GM23338 (cell line): ENCODE data around the gene KCTD17. TPM values are rescaled to one million over a fixed set of nuclear protein-coding genes. Genes with fewer than 3 reads are reported as not detected.

Source experiments
- ATAC-seq: fragments of 200-7000 bp; cut with Tn5 transposase; 3 replicates; pipeline ENCODE4 v1.9.1; 2020
- DNase-seq: peaks from one replicate; pipeline ENCODE4 v3.0.0-alpha.2; 2015; ENCODE audit warnings: low spot score
- H2AFZ ChIP-seq: fragments of 200-600 bp; sonication (generic); 2 replicates; pipeline ENCODE4 v1.8.0; 2016; ENCODE audit warnings: antibody characterized with exemption, mild to moderate bottlenecking, moderate library complexity
- H3F3A ChIP-seq: fragments of 200-600 bp; sonication (generic); replicated peaks from 2 replicates; pipeline ENCODE4 v1.8.0; 2017; ENCODE audit warnings: antibody characterized with exemption, mixed run types, low read depth
- H3K27ac ChIP-seq: fragments of 200-600 bp; sonication (generic); 2 replicates; pipeline ENCODE4 v1.6.1; 2016; ENCODE audit warnings: low read depth
- H3K27me3 ChIP-seq: fragments of 200-600 bp; sonication (generic); 2 replicates; pipeline ENCODE4 v1.8.0; 2016; ENCODE audit warnings: mild to moderate bottlenecking, mixed run types, moderate library complexity; ENCODE audit not compliant: insufficient read depth
- H3K36me3 ChIP-seq: fragments of 200-600 bp; sonication (generic); 2 replicates; pipeline ENCODE4 v1.8.0; 2016; ENCODE audit warnings: mild to moderate bottlenecking; ENCODE audit not compliant: insufficient read depth
- H3K4me1 ChIP-seq: fragments of 200-600 bp; sonication (generic); 2 replicates; pipeline ENCODE4 v1.8.0; 2016; ENCODE audit warnings: mild to moderate bottlenecking, moderate library complexity; ENCODE audit not compliant: insufficient read depth
- H3K4me2 ChIP-seq: fragments of 200-600 bp; sonication (generic); 2 replicates; pipeline ENCODE4 v1.7.1; 2017; ENCODE audit warnings: mixed run types
- H3K4me3 ChIP-seq: fragments of 200-600 bp; sonication (generic); 2 replicates; pipeline ENCODE4 v1.6.1; 2016; ENCODE audit warnings: mixed run types
- H3K79me2 ChIP-seq: fragments of 200-600 bp; sonication (generic); replicated peaks from 2 replicates; pipeline ENCODE4 v1.8.0; 2017; ENCODE audit warnings: mild to moderate bottlenecking; ENCODE audit not compliant: insufficient read depth
- H3K9me2 ChIP-seq: fragments of 200-600 bp; sonication (generic); 2 replicates; pipeline ENCODE4 v1.8.0; 2017; ENCODE audit not compliant: insufficient read depth
- H4K20me1 ChIP-seq: fragments of 200-600 bp; sonication (generic); replicated peaks from 2 replicates; pipeline ENCODE4 v1.8.0; 2017; ENCODE audit warnings: mild to moderate bottlenecking; ENCODE audit not compliant: insufficient read depth
- H3K27ac Mint-ChIP-seq: 2 replicates; pipeline ENCODE4 v1.8.0; 2020; ENCODE audit warnings: inconsistent platforms, mild to moderate bottlenecking, moderate library complexity, mixed read lengths
- H3K27me3 Mint-ChIP-seq: 3 replicates; pipeline ENCODE4 v1.8.0; 2022; ENCODE audit warnings: low read depth, mild to moderate bottlenecking, moderate library complexity, mixed read lengths, inconsistent platforms; ENCODE audit not compliant: insufficient read depth, poor library complexity
- H3K36me3 Mint-ChIP-seq: 3 replicates; pipeline ENCODE4 v1.8.0; 2021; ENCODE audit warnings: low read depth, mild to moderate bottlenecking, inconsistent platforms, moderate library complexity, mixed read lengths
- H3K4me1 Mint-ChIP-seq: 3 replicates; pipeline ENCODE4 v1.8.0; 2020; ENCODE audit warnings: mild to moderate bottlenecking, inconsistent platforms, mixed read lengths
- H3K4me3 Mint-ChIP-seq: 3 replicates; pipeline ENCODE4 v1.8.0; 2021; ENCODE audit warnings: moderate library complexity, mild to moderate bottlenecking, inconsistent platforms, mixed read lengths
- H3K9me3 Mint-ChIP-seq: 3 replicates; pipeline ENCODE4 v1.8.0; 2020; ENCODE audit warnings: moderate library complexity, mild to moderate bottlenecking, inconsistent platforms, mixed read lengths
- EZH2 ChIP-seq: fragments of 200-600 bp; sonication (generic); IDR thresholded peaks from one replicate; pipeline ENCODE4 v1.8.0; 2017; ENCODE audit warnings: antibody characterized with exemption, mild to moderate bottlenecking, low read depth; ENCODE audit not compliant: unreplicated experiment
- EZH2phosphoT487 ChIP-seq: fragments of 200-600 bp; sonication (generic); IDR thresholded peaks from one replicate; pipeline ENCODE4 v1.8.1; 2018; ENCODE audit warnings: antibody characterized with exemption; ENCODE audit not compliant: unreplicated experiment
- REST ChIP-seq: IDR thresholded peaks from one replicate; pipeline ENCODE4 v1.6.1; 2018; ENCODE audit warnings: antibody characterized with exemption; ENCODE audit not compliant: unreplicated experiment
- ZNF331 ChIP-seq: fragments of 250-450 bp; sonication (Bioruptor Pico); IDR thresholded peaks from 2 replicates; pipeline ENCODE4 v1.5.0; 2020; ENCODE audit warnings: low read depth, mild to moderate bottlenecking, moderate library complexity
- polyA plus RNA-seq: library from polyadenylated mRNA; unstranded; fragments of >200 nt; fragmentation: Nextera tagmentation; extraction: Ambion mirVana; gene quantifications from 2 replicates; pipeline ENCODE4 v1.2.1, GENCODE V29; 2016
- small RNA-seq: library from RNA; depleted of rRNA; stranded (forward); fragments of <200 nt; gene quantifications from one replicate; pipeline ENCODE3, GENCODE V24; 2014; ENCODE audit warnings: low replicate concordance
- total RNA-seq: library from RNA; depleted of rRNA; stranded (reverse); fragments of >200 nt; shearing (Covaris generic); gene quantifications from 2 replicates; pipeline ENCODE4 v1.2.3, GENCODE V29; 2014; rRNA removed

KCTD17 gene
- total and polyA plus RNA-seq, 2 experiments from 2014 or later: 25.1 to 35.0 TPM

GRCh38 chr22:37112084-37112728, 60.7 kb downstream of the KCTD17 start:
- DNase-seq (no peak), ATAC-seq (no peak)
- Histone ChIP-seq H3K4me1 (no peaks in the 10 kb centered on the region), H3K36me3 (no peaks in the 10 kb centered on the region), H3K4me2 (no peak overlapping the region), H2AFZ (no peak overlapping the region), H3F3A (no peaks in the 10 kb centered on the region), H3K4me3 (no peak overlapping the region), H3K9me2 (no peaks in the 10 kb centered on the region), H3K27me3 (no peaks in the 10 kb centered on the region), H4K20me1 (no peaks in the 10 kb centered on the region), H3K27ac (no peak overlapping the region), H3K79me2 (no peaks in the 10 kb centered on the region)
- no peak overlapping the region for H3K4me3 Mint-ChIP-seq
- H3K27ac Mint-ChIP-seq: no peak overlapping the region
- peaks cover 6% of the 10 kb centered on the region for H3K27me3 Mint-ChIP-seq
- TF ChIP-seq REST: no peak
- no peak for TF ChIP-seq EZH2phosphoT487
- no peak for TF ChIP-seq ZNF331 (CRISPR knock-in tag)
- TF ChIP-seq EZH2: no peak
- no peaks in the 10 kb centered on the region for H3K36me3 Mint-ChIP-seq
- peaks cover 18% of the 10 kb centered on the region for H3K4me1 Mint-ChIP-seq
- no peaks in the 10 kb centered on the region for H3K9me3 Mint-ChIP-seq

Small RNAs within 50 kb of the gene (small RNA-seq; reads per million reads assigned to genes)
- gene RF00019: not detected

Other genes with a start within 250 kb of the KCTD17 start
- not detected in 2 replicates for gene PVALB, start 234.7 kb upstream of the KCTD17 start, total RNA-seq
- 7.9 and 8.6 TPM in 2 replicates for gene PVALB, start 234.7 kb upstream of the KCTD17 start, polyA plus RNA-seq
- not detected in 2 replicates for gene NCF4, start 190.7 kb upstream of the KCTD17 start, total RNA-seq
- not detected in 2 replicates for gene NCF4, start 190.7 kb upstream of the KCTD17 start, polyA plus RNA-seq
- not detected in 2 replicates for gene CSF2RB, start 138.1 kb upstream of the KCTD17 start, total RNA-seq
- gene CSF2RB, start 138.1 kb upstream of the KCTD17 start, polyA plus RNA-seq: not detected in 2 replicates
- gene TST, start 32.3 kb upstream of the KCTD17 start, total RNA-seq: 32.4 and 32.7 TPM in 2 replicates
- gene TST, start 32.3 kb upstream of the KCTD17 start, polyA plus RNA-seq: 14.6 and 16.3 TPM in 2 replicates
- 121 and 158 TPM in 2 replicates for gene MPST, start 32.0 kb upstream of the KCTD17 start, total RNA-seq
- 85.5 and 86.2 TPM in 2 replicates for gene MPST, start 32.0 kb upstream of the KCTD17 start, polyA plus RNA-seq
- gene TMPRSS6, start 58.0 kb downstream of the KCTD17 start, total RNA-seq: not detected in 2 replicates
- gene TMPRSS6, start 58.0 kb downstream of the KCTD17 start, polyA plus RNA-seq: 0.07 and 0.13 TPM in 2 replicates
- gene IL2RB, start 98.2 kb downstream of the KCTD17 start, total RNA-seq: 1.0 and 4.8 TPM in 2 replicates
- 0.36 and 0.90 TPM in 2 replicates for gene IL2RB, start 98.2 kb downstream of the KCTD17 start, polyA plus RNA-seq
- 2.3 and 2.6 TPM in 2 replicates for gene C1QTNF6, start 136.5 kb downstream of the KCTD17 start, total RNA-seq
- gene C1QTNF6, start 136.5 kb downstream of the KCTD17 start, polyA plus RNA-seq: 0.97 and 1.7 TPM in 2 replicates
- 0.04 and 0.66 TPM in 2 replicates for gene SSTR3, start 160.7 kb downstream of the KCTD17 start, total RNA-seq
- gene SSTR3, start 160.7 kb downstream of the KCTD17 start, polyA plus RNA-seq: 0.10 TPM in 1 of 2 replicates, not detected in the other
- gene RAC2, start 192.5 kb downstream of the KCTD17 start, total RNA-seq: 2.7 and 3.8 TPM in 2 replicates
- gene RAC2, start 192.5 kb downstream of the KCTD17 start, polyA plus RNA-seq: 2.4 and 3.1 TPM in 2 replicates
- not detected in 2 replicates for gene CYTH4, start 230.8 kb downstream of the KCTD17 start, total RNA-seq
- gene CYTH4, start 230.8 kb downstream of the KCTD17 start, polyA plus RNA-seq: not detected in 2 replicates